ENCODE results near the gene CFAP107. TPM values are rescaled to one million over a fixed set of nuclear protein-coding genes. Genes with fewer than 3 reads are reported as not detected.

Gene CFAP107
- total and polyA plus RNA-seq, 2 donors (not counting 1 experiment from before 2014, with no cell fraction given), result not detected

- no peaks in the 10 kb centered on the region for H3K36me3 ChIP-seq (replicated peaks in 1 of 2; ENCODE audit: control extremely low read depth in 1 of 2, control insufficient read depth in 1 of 2, extremely low read depth in 1 of 2, insufficient read depth in 2 of 2, low read length in 1 of 2)
- H3K4me2 ChIP-seq (replicated peaks; ENCODE audit: low read depth, low read length, poor library complexity, severe bottlenecking), result no peak overlapping the region
- H3K4me3 ChIP-seq (ENCODE audit: control extremely low read depth in 1 of 5, extremely low read depth in 1 of 5, insufficient read depth in 1 of 5, low read depth in 2 of 5, low read length in 4 of 5), result no peak overlapping the region
- H3K79me2 ChIP-seq (ENCODE audit: control insufficient read depth, insufficient read depth, low read length), result no peaks in the 10 kb centered on the region
- H3K4me3 Mint-ChIP-seq, result no peak overlapping the region
- ChIA-PET POLR2A (no interaction called here), CTCF (no interaction called here)
- H2AFZ ChIP-seq (ENCODE audit: insufficient read depth, low read depth, low read length, poor library complexity, severe bottlenecking), result no peak overlapping the region
- H3K4me1 ChIP-seq (ENCODE audit: control insufficient read depth in 2 of 2, insufficient read depth in 2 of 2, low read length in 2 of 2), result no peaks in the 10 kb centered on the region
- H4K20me1 ChIP-seq (ENCODE audit: control insufficient read depth, insufficient read depth, low read length, poor library complexity, severe bottlenecking), result no peaks in the 10 kb centered on the region
- no peak for DNase-seq
- TF ChIP-seq EZH2 (IDR thresholded peaks at IDR 0.05; ENCODE audit: borderline replicate concordance, insufficient read depth, low read depth, low read length, poor library complexity, severe bottlenecking), result no peak
- TF ChIP-seq CTCF (IDR thresholded peaks at IDR 0.05), result no peak
- 67% methylated on average over 7 of the region's 7 CpGs for WGBS (ENCODE audit: insufficient coverage)
- H3K9me3 ChIP-seq (ENCODE audit: control extremely low read depth in 1 of 3, control insufficient read depth in 2 of 3, insufficient read depth in 1 of 3, low read length in 2 of 3), result no peaks in the 10 kb centered on the region
- peaks cover 34% of the 10 kb centered on the region for H3K27me3 Mint-ChIP-seq
- H3K4me1 Mint-ChIP-seq, result no peaks in the 10 kb centered on the region
- no peak overlapping the region for H3K27ac ChIP-seq (ENCODE audit: low read length in 2 of 2)
- no peaks in the 10 kb centered on the region for H3K9me3 Mint-ChIP-seq (ENCODE audit: insufficient read depth)
- no peak overlapping the region for H3K27ac Mint-ChIP-seq
- intact Hi-C loops (cut with micrococcal nuclease), result no loop called here
- no peak overlapping the region for H3K9ac ChIP-seq (ENCODE audit: low read length)
- peaks cover 0 to 11% (median 0%) of the 10 kb centered on the region in 4 experiments for H3K27me3 ChIP-seq (replicated peaks in 1 of 4; ENCODE audit: control extremely low read depth in 1 of 4, control insufficient read depth in 3 of 4, insufficient read depth in 4 of 4, low read length in 3 of 4)
- ATAC-seq (ENCODE audit: low read depth), result no peak
Measured at GRCh38 chr1:12769976-12770505, 24.0 kb downstream of the CFAP107 start.

GRCh38 chr1:12770620-12771019 lies 24.6 kb downstream of the CFAP107 start:
- H3K27ac Mint-ChIP-seq, result no peak overlapping the region
- no peak overlapping the region for H3K4me3 ChIP-seq (ENCODE audit: control extremely low read depth in 1 of 5, extremely low read depth in 1 of 5, insufficient read depth in 1 of 5, low read depth in 2 of 5, low read length in 4 of 5)
- intact Hi-C loops (cut with micrococcal nuclease), result no loop called here
- H3K4me1 ChIP-seq (ENCODE audit: control insufficient read depth in 2 of 2, insufficient read depth in 2 of 2, low read length in 2 of 2), result no peaks in the 10 kb centered on the region
- peaks cover 34% of the 10 kb centered on the region for H3K27me3 Mint-ChIP-seq
- DNase-seq (no peak), ATAC-seq (ENCODE audit: low read depth) (no peak)
- H2AFZ ChIP-seq (ENCODE audit: insufficient read depth, low read depth, low read length, poor library complexity, severe bottlenecking), result no peak overlapping the region
- no peaks in the 10 kb centered on the region for H3K9me3 ChIP-seq (ENCODE audit: control extremely low read depth in 1 of 3, control insufficient read depth in 2 of 3, insufficient read depth in 1 of 3, low read length in 2 of 3)
- no peaks in the 10 kb centered on the region for H3K4me1 Mint-ChIP-seq
- no peak for TF ChIP-seq EZH2 (IDR thresholded peaks at IDR 0.05; ENCODE audit: borderline replicate concordance, insufficient read depth, low read depth, low read length, poor library complexity, severe bottlenecking)
- no peak for TF ChIP-seq CTCF (IDR thresholded peaks at IDR 0.05)
- CTCF ChIA-PET, result no interaction called here
- H3K4me3 Mint-ChIP-seq, result no peak overlapping the region
- no peaks in the 10 kb centered on the region for H4K20me1 ChIP-seq (ENCODE audit: control insufficient read depth, insufficient read depth, low read length, poor library complexity, severe bottlenecking)
- WGBS (ENCODE audit: insufficient coverage), result 92% methylated on average over 2 of the region's 2 CpGs
- H3K9ac ChIP-seq (ENCODE audit: low read length), result no peak overlapping the region
- H3K4me2 ChIP-seq (replicated peaks; ENCODE audit: low read depth, low read length, poor library complexity, severe bottlenecking), result no peak overlapping the region
- H3K27me3 ChIP-seq (replicated peaks in 1 of 4; ENCODE audit: control extremely low read depth in 1 of 4, control insufficient read depth in 3 of 4, insufficient read depth in 4 of 4, low read length in 3 of 4), result peaks cover 0 to 11% (median 0%) of the 10 kb centered on the region in 4 experiments
- H3K36me3 ChIP-seq (replicated peaks in 1 of 2; ENCODE audit: control extremely low read depth in 1 of 2, control insufficient read depth in 1 of 2, extremely low read depth in 1 of 2, insufficient read depth in 2 of 2, low read length in 1 of 2), result no peaks in the 10 kb centered on the region
- no peaks in the 10 kb centered on the region for H3K79me2 ChIP-seq (ENCODE audit: control insufficient read depth, insufficient read depth, low read length)
- no peak overlapping the region for H3K27ac ChIP-seq (ENCODE audit: low read length in 2 of 2)
- POLR2A ChIA-PET, result no interaction called here
- no peaks in the 10 kb centered on the region for H3K9me3 Mint-ChIP-seq (ENCODE audit: insufficient read depth)

Data from B cell (primary cell).